ENCODE measurements around the gene FETUB. TPM values are rescaled to one million over a fixed set of nuclear protein-coding genes. Genes with fewer than 3 reads are reported as not detected.
"Not testable (repeated sequence)": the region's sequence is repeated elsewhere in the genome, so short reads cannot be mapped to it uniquely, and the experiment has no call there.

Gene FETUB
- total and polyA plus RNA-seq, 2 of the 4 experiments (the other 2 are of a cell fraction) = not detected

DNA sequence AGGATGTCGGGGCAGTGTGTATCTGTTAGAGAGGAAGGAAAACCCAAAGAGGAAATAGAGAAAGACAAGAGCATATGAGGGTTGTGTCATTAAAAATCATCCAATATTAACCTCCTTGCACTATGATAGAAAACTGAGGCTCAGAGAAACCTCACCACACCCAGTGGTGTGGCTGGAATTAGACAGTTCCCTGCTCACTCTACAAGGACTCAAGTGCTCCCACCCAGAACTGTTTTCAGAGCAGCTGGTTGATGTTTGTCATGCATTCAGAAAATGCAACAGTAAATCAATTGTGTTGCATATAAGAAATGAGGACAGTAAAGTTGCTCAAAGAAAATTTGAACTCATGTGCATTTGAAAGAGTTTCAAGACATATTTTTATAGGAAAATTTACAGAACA, 50.1 kb downstream of the FETUB start:
- dilution Hi-C loops (cut with HindIII; ENCODE audit: low sequenced_read_pairs, unreplicated experiment); H3K4me3 ChIP-seq (ENCODE audit: insufficient read depth, low read depth, low read length); H3K27ac ChIP-seq (ENCODE audit: insufficient read depth, low read length); in situ Hi-C loops (cut with MboI; ENCODE audit: low sequenced_read_pairs); intact Hi-C loops (cut with micrococcal nuclease); BruUV-seq (replicated peaks); ATAC-seq (ENCODE audit: low read depth); H2AK9ac ChIP-seq (replicated peaks; ENCODE audit: low read depth, low read length, poor library complexity); H3K79me1 ChIP-seq (ENCODE audit: low read depth in 1 of 2, low read length in 2 of 2); H4K20me1 ChIP-seq (ENCODE audit: insufficient read depth, low read length); H3K36me3 ChIP-seq (ENCODE audit: control insufficient read depth, insufficient read depth, low read length); H3K56ac ChIP-seq (ENCODE audit: extremely low read depth, insufficient read depth, low read length); POLR2A ChIA-PET (ENCODE audit: unreplicated experiment); H2BK120ac ChIP-seq (ENCODE audit: low read depth, low read length); H3K18ac ChIP-seq (ENCODE audit: low read depth, low read length); H4K91ac ChIP-seq (ENCODE audit: insufficient read depth, low read depth, low read length); H3K9ac ChIP-seq (ENCODE audit: low read depth, low read length); H3K9me3 ChIP-seq (ENCODE audit: control insufficient read depth, insufficient read depth, low read length); H3K23ac ChIP-seq (ENCODE audit: low read depth, low read length); H4K8ac ChIP-seq (ENCODE audit: low read depth in 2 of 2, low read length in 2 of 2); CTCF ChIA-PET; H3K27me3 ChIP-seq (ENCODE audit: control insufficient read depth, insufficient read depth, low read length); H3K4me2 ChIP-seq (ENCODE audit: low read depth, low read length); H3K14ac ChIP-seq (replicated peaks; ENCODE audit: low read depth, low read length); H2AFZ ChIP-seq (replicated peaks; ENCODE audit: low read length, poor library complexity); H4K5ac ChIP-seq (ENCODE audit: low read depth, low read length); H2BK15ac ChIP-seq (ENCODE audit: low read depth, low read length); H3K4me1 ChIP-seq (ENCODE audit: control insufficient read depth, insufficient read depth, low read length); H2BK20ac ChIP-seq (ENCODE audit: low read depth, low read length); H3K4ac ChIP-seq (ENCODE audit: low read depth, low read length); H3K9me1 ChIP-seq (ENCODE audit: insufficient read depth, low read length); H2BK5ac ChIP-seq (ENCODE audit: low read depth, low read length, poor library complexity, severe bottlenecking); DNase-seq; H2AK5ac ChIP-seq (ENCODE audit: low read depth, low read length): not testable (repeated sequence)
- WGBS, 2 experiments (ENCODE audit: extremely low coverage in 2 of 2, insufficient read length in 1 of 2) = no CpG with 5 or more reads among the region's 1 CpG

Data from IMR-90 (cell line).